ENCODE measurements around the gene PDE4B.

GRCh38 chr1:65965112-65965996, 172.7 kb downstream of the PDE4B start:
- TF ChIP-seq CTCF (IDR thresholded peaks at IDR 0.05), result no peak
- TF ChIP-seq POLR2A (IDR thresholded peaks at IDR 0.05), result no peak

Measured in vagina (tissue), 2 donors.